GM21526 (cell line): ENCODE results near the gene PCDHB10.
"Not testable (repeated sequence)": the region's sequence is repeated elsewhere in the genome, so short reads cannot be mapped to it uniquely, and the experiment has no call there.

Experiments
- ATAC-seq: cut with Tn5 transposase; IDR thresholded peaks from one replicate; pipeline ENCODE4 v1.9.1; 2021; ENCODE audit warnings: moderate library complexity; ENCODE audit not compliant: unreplicated experiment, low FRiP score

Gene PCDHB10

GRCh38 chr5:141192110-141192725, at the start of gene PCDHB10:
TSS of gene PCDHB10 (plus strand) at chr5:141192353. CDS start at chr5:141192553, 200 bp downstream.
- no peak for ATAC-seq

- ATAC-seq = no peak
Measured at GRCh38 chr5:141149812-141150211, 42.3 kb upstream of the PCDHB10 start, which contains the start of gene PCDHB6. TSS of gene PCDHB6 (plus strand) at chr5:141150057. CDS start at chr5:141150258, 201 bp downstream.

- ATAC-seq = no peak
Measured at GRCh38 chr5:141150224-141150992, 41.7 kb upstream of the PCDHB10 start.

GRCh38 chr5:141150993-141151325, 41.2 kb upstream of the PCDHB10 start:
- no peak for ATAC-seq

- not testable (repeated sequence) for ATAC-seq
Measured at GRCh38 chr5:141151632-141152031, 40.5 kb upstream of the PCDHB10 start.

- not testable (repeated sequence) for ATAC-seq
Measured at GRCh38 chr5:141152096-141152495, 40.1 kb upstream of the PCDHB10 start.

GRCh38 chr5:141155540-141156374, 36.4 kb upstream of the PCDHB10 start:
- no peak for ATAC-seq

GRCh38 chr5:141157356-141157755, 34.8 kb upstream of the PCDHB10 start:
- ATAC-seq = not testable (repeated sequence)

GRCh38 chr5:141157901-141158300, 34.3 kb upstream of the PCDHB10 start:
- ATAC-seq = not testable (repeated sequence)

- ATAC-seq = no peak
Measured at GRCh38 chr5:141172381-141173204, 19.6 kb upstream of the PCDHB10 start, which contains the start of gene PCDHB7. TSS of gene PCDHB7 (plus strand) at chr5:141172644. CDS start at chr5:141172836, 192 bp downstream.

GRCh38 chr5:141174291-141175104, 17.7 kb upstream of the PCDHB10 start:
- ATAC-seq = not testable (repeated sequence)

GRCh38 chr5:141175933-141176332, 16.2 kb upstream of the PCDHB10 start:
- ATAC-seq = no peak

- not testable (repeated sequence) for ATAC-seq
Measured at GRCh38 chr5:141177577-141178191, 14.5 kb upstream of the PCDHB10 start, which contains the start of gene PCDHB8. TSS of gene PCDHB8 (plus strand) at chr5:141177790. CDS start at chr5:141178035, 245 bp downstream.

GRCh38 chr5:141179371-141179770, 12.8 kb upstream of the PCDHB10 start:
- not testable (repeated sequence) for ATAC-seq

- ATAC-seq = not testable (repeated sequence)
Measured at GRCh38 chr5:141179876-141180275, 12.3 kb upstream of the PCDHB10 start.

GRCh38 chr5:141180313-141180712, 11.8 kb upstream of the PCDHB10 start:
- no peak for ATAC-seq

- no peak for ATAC-seq
Measured at GRCh38 chr5:141182248-141182647, 9.9 kb upstream of the PCDHB10 start, which contains the start of gene PCDHB16. TSS of gene PCDHB16 (plus strand) at chr5:141182387. CDS start at chr5:141182560, 173 bp downstream.

GRCh38 chr5:141184117-141184855, 7.9 kb upstream of the PCDHB10 start:
- ATAC-seq = not testable (repeated sequence)
